B cell (primary cell): ENCODE results near the gene SLC9A3.

Experiments
- CTCF ChIP-seq: fragments of 200-600 bp; IDR thresholded peaks from one replicate; pipeline ENCODE4 v1.8.0; 2022; ENCODE audit warnings: antibody characterized with exemption, mild to moderate bottlenecking
- EZH2 ChIP-seq: IDR thresholded peaks from 2 replicates; pipeline ENCODE4 v1.6.1; 2012; ENCODE audit warnings: borderline replicate concordance, low read depth, mild to moderate bottlenecking, moderate library complexity, low read length; ENCODE audit not compliant: insufficient read depth, poor library complexity, severe bottlenecking

GRCh38 chr5:448766-449090 lies 75.5 kb downstream of the SLC9A3 start:
- TF ChIP-seq CTCF: no peak
- TF ChIP-seq EZH2: no peak
